H1 (cell line): Measurements from ENCODE around the gene CORO7. TPM values are rescaled to one million over a fixed set of nuclear protein-coding genes. Genes with fewer than 3 reads are reported as not detected.
A peak's percentile ranks its signal among the peaks of the same experiment; 100 is the strongest.

Source experiments
- CTCF ChIA-PET: fragments of 300-600 bp; sonication (Branson Sonifier 250); formaldehyde crosslinking; loops from one replicate; lab custom pipeline; 2021; ENCODE audit not compliant: partially characterized antibody; lab: Charles Lee
- POLR2A ChIA-PET: fragments of 300-600 bp; sonication (Branson Sonifier 250); formaldehyde crosslinking; loops from one replicate; lab custom pipeline; 2021; ENCODE audit warnings: inconsistent platforms; ENCODE audit not compliant: partially characterized antibody; lab: Charles Lee
- DNase-seq, 2 experiments: peaks; one replicate each; pipeline versions ENCODE4 v3.0.0 to v3.0.0-alpha.2; 2010 to 2022; ENCODE audit warnings: low spot score in 2 of 2, low read depth in 1 of 2, mixed read lengths in 1 of 2
- FAIRE-seq: peaks from 2 replicates; lab custom pipeline; 2011; peaks lifted over from hg19 to GRCh38; lab: Jason Lieb, UNC
- H2AFZ ChIP-seq: 2 replicates; pipeline ENCODE4 v1.8.1; 2012; ENCODE audit warnings: low read length, inconsistent platforms
- H2AK5ac ChIP-seq: 2 replicates; pipeline ENCODE4 v1.6.1; 2013; ENCODE audit warnings: low read depth, low read length
- H2BK120ac ChIP-seq: replicated peaks from 2 replicates; pipeline ENCODE3; 2013; ENCODE audit warnings: low read depth, low read length, inconsistent platforms
- H2BK12ac ChIP-seq: 2 replicates; pipeline ENCODE4 v1.6.1; 2013; ENCODE audit warnings: low read depth, low read length
- H2BK15ac ChIP-seq: 2 replicates; pipeline ENCODE4 v1.6.1; 2013; ENCODE audit warnings: low read length
- H2BK20ac ChIP-seq: 2 replicates; pipeline ENCODE4 v1.6.1; 2013; ENCODE audit warnings: low read length
- H2BK5ac ChIP-seq: 2 replicates; pipeline ENCODE4 v1.6.1; 2013; ENCODE audit warnings: low read depth, low read length
- H3K14ac ChIP-seq: 2 replicates; pipeline ENCODE4 v1.6.1; 2013; ENCODE audit warnings: inconsistent platforms; ENCODE audit not compliant: insufficient read length
- H3K18ac ChIP-seq: 2 replicates; pipeline ENCODE4 v1.6.1; 2013; ENCODE audit warnings: low read length; ENCODE audit errors: extremely low read depth
- H3K23ac ChIP-seq: 2 replicates; pipeline ENCODE4 v1.6.1; 2013; ENCODE audit warnings: inconsistent platforms; ENCODE audit not compliant: insufficient read length
- H3K23me2 ChIP-seq: 2 replicates; pipeline ENCODE4 v1.6.1; 2013; ENCODE audit warnings: low read depth, low read length
- H3K27ac ChIP-seq: 2 replicates; pipeline ENCODE4 v1.6.1; 2011; ENCODE audit warnings: low read depth, low read length, inconsistent platforms
- H3K27me3 ChIP-seq, 4 experiments: replicated peaks in 1 of 4; 1 replicate in 1 of 4; 2 replicates in 3 of 4; pipeline versions ENCODE4 v1.6.1 to v1.8.1; 2011 to 2013; ENCODE audit warnings: low read length in 3 of 4, mild to moderate bottlenecking in 3 of 4, inconsistent platforms in 2 of 4, mixed read lengths in 2 of 4, moderate library complexity in 1 of 4; ENCODE audit not compliant: control insufficient read depth in 3 of 4, insufficient read depth in 3 of 4; ENCODE audit errors: extremely low read depth in 1 of 4
- H3K36me3 ChIP-seq, 4 experiments: 2 replicates each; pipeline versions ENCODE4 v1.6.1 to v1.8.1; 2011 to 2013; ENCODE audit warnings: mild to moderate bottlenecking in 4 of 4, low read length in 3 of 4, moderate library complexity in 2 of 4, control low read depth in 1 of 4, inconsistent platforms in 1 of 4; ENCODE audit not compliant: insufficient read depth in 4 of 4, control insufficient read depth in 2 of 4
- H3K4ac ChIP-seq: replicated peaks from 2 replicates; pipeline ENCODE3; 2013; ENCODE audit warnings: low read length, low read depth, mixed read lengths, inconsistent platforms; ENCODE audit not compliant: insufficient read length
- H3K4me1 ChIP-seq, 4 experiments: replicated peaks in 1 of 4; 1 replicate in 1 of 4; 2 replicates in 3 of 4; pipeline versions ENCODE4 v1.6.1 to v1.8.1; 2011 to 2013; ENCODE audit warnings: low read length in 3 of 4, inconsistent platforms in 2 of 4, mixed read lengths in 1 of 4; ENCODE audit not compliant: insufficient read depth in 4 of 4, control insufficient read depth in 3 of 4
- H3K4me2 ChIP-seq, 2 experiments: 2 replicates each; pipeline versions ENCODE4 v1.6.1 to v1.8.1; 2011 to 2013; ENCODE audit warnings: low read depth in 2 of 2, low read length in 2 of 2, control low read depth in 1 of 2, inconsistent platforms in 1 of 2, mild to moderate bottlenecking in 1 of 2; ENCODE audit not compliant: insufficient read depth in 1 of 2
- H3K4me3 ChIP-seq, 4 experiments: fragments of 200-600, 300-600 bp in 1 of 4; sonication (generic), shearing (Covaris generic), sonication (Bioruptor Twin) in 1 of 4; 2 replicates each; pipeline versions ENCODE4 v1.5.1 to v1.8.1; 2011 to 2016; ENCODE audit warnings: low read length in 4 of 4, low read depth in 3 of 4, control low read depth in 2 of 4, inconsistent platforms in 2 of 4, mild to moderate bottlenecking in 2 of 4, mixed read lengths in 1 of 4, moderate library complexity in 1 of 4; ENCODE audit not compliant: insufficient read depth in 2 of 4; ENCODE audit errors: extremely low read depth in 1 of 4
- H3K56ac ChIP-seq: replicated peaks from 2 replicates; pipeline ENCODE3; 2013; ENCODE audit warnings: low read depth, mild to moderate bottlenecking, mixed read lengths, low read length, inconsistent platforms; ENCODE audit not compliant: insufficient read length
- H3K79me1 ChIP-seq: 2 replicates; pipeline ENCODE4 v1.6.1; 2013; ENCODE audit warnings: low read depth, low read length, control low read depth
- H3K79me2 ChIP-seq, 2 experiments: 2 replicates each; pipeline versions ENCODE4 v1.6.1 to v1.8.1; 2012 to 2013; ENCODE audit warnings: low read length in 2 of 2, mild to moderate bottlenecking in 2 of 2, inconsistent platforms in 1 of 2; ENCODE audit not compliant: insufficient read depth in 2 of 2, control insufficient read depth in 1 of 2
- H3K9ac ChIP-seq, 4 experiments: replicated peaks in 1 of 4; 1 replicate in 1 of 4; 2 replicates in 3 of 4; pipeline versions ENCODE4 v1.6.1 to v1.8.1; 2011 to 2013; ENCODE audit warnings: low read depth in 3 of 4, low read length in 3 of 4, control low read depth in 2 of 4, mild to moderate bottlenecking in 2 of 4, moderate library complexity in 2 of 4, inconsistent platforms in 1 of 4; ENCODE audit errors: extremely low read depth in 1 of 4
- H3K9me3 ChIP-seq, 2 experiments: 2 replicates each; pipeline versions ENCODE4 v1.6.1 to v1.8.1; 2012 to 2013; ENCODE audit warnings: mild to moderate bottlenecking in 2 of 2, moderate library complexity in 2 of 2, control low read depth in 1 of 2, inconsistent platforms in 1 of 2, low read depth in 1 of 2, low read length in 1 of 2, mixed read lengths in 1 of 2; ENCODE audit not compliant: insufficient read depth in 2 of 2
- H4K20me1 ChIP-seq, 2 experiments: replicated peaks in 1 of 2; 2 replicates each; pipeline versions ENCODE3 to v1.8.1; 2011 to 2013; ENCODE audit warnings: inconsistent platforms in 2 of 2, low read length in 2 of 2, mild to moderate bottlenecking in 1 of 2; ENCODE audit not compliant: insufficient read depth in 2 of 2, control insufficient read depth in 1 of 2
- H4K5ac ChIP-seq: 2 replicates; pipeline ENCODE4 v1.6.1; 2013; ENCODE audit warnings: low read length, low read depth, mixed read lengths, inconsistent platforms; ENCODE audit not compliant: insufficient read length
- H4K8ac ChIP-seq: 2 replicates; pipeline ENCODE4 v1.8.0; 2013; ENCODE audit warnings: mild to moderate bottlenecking, moderate library complexity, low read length, inconsistent platforms; ENCODE audit not compliant: insufficient read depth; ENCODE audit errors: extremely low read depth
- H4K91ac ChIP-seq: replicated peaks from 2 replicates; pipeline ENCODE3; 2013; ENCODE audit warnings: low read length, mixed read lengths, inconsistent platforms; ENCODE audit not compliant: insufficient read length
- KDM1A ChIP-seq: fragments of 200-600, 300-600 bp; sonication (generic); IDR thresholded peaks from 2 replicates; pipeline ENCODE4 v1.7.1; 2016; ENCODE audit warnings: mild to moderate bottlenecking, low read length, borderline replicate concordance
- ZNF274 ChIP-seq: IDR thresholded peaks from 2 replicates; pipeline ENCODE4 v1.7.0; 2012; ENCODE audit warnings: low read length, borderline replicate concordance; ENCODE audit errors: extremely low read depth
- WGBS, 2 experiments: shearing (Covaris generic) in 1 of 2; methylation state at CpG; one replicate each; pipeline versions ENCODE4 v1.1.6 to v1.1.7; 2013 to 2015; ENCODE audit warnings: low lambda C conversion rate in 2 of 2, mixed read lengths in 2 of 2, inconsistent platforms in 1 of 2, low coverage in 1 of 2, missing lambda C conversion rate in 1 of 2; ENCODE audit not compliant: insufficient replicate concordance in 2 of 2, insufficient coverage in 1 of 2, insufficient read length in 1 of 2; ENCODE audit errors: extremely low coverage in 1 of 2, missing lambda C conversion rate in 1 of 2; 5-methylcytosine and 5-hydroxymethylcytosine counted together
- polyA plus RNA-seq, 7 experiments: library from polyadenylated mRNA; depleted of rRNA in 3 of 7; stranded (reverse) in 5 of 7; unstranded in 2 of 7; fragments of >200 nt in 5 of 7; fragments of 200-250 nt in 2 of 7; gene quantifications; 1 replicate in 5 of 7; 2 replicates in 1 of 7; 4 replicates in 1 of 7; pipeline versions ENCODE4 v1.2.1 to v1.2.3, GENCODE V29; 2011 to 2013; ENCODE audit warnings: missing spikeins in 2 of 7, mixed read lengths in 2 of 7
- total RNA-seq: library from RNA; stranded (reverse); fragmentation: NEBNext Ultra II Directional; extraction: Animal tissue kit (Norgen Biotek cat#: 25700); gene quantifications from 2 replicates; pipeline ENCODE4 v1.2.1, GENCODE V29; 2021

The CORO7 gene
- total and polyA plus RNA-seq, 2 of the 8 experiments (the other 6 are each of a cell fraction or from before 2014, with no cell fraction given), result 25.2 to 29.8 TPM

GRCh38 chr16:4364196-4365013 lies 52.0 kb downstream of the CORO7 start:
- peaks cover 0 to under 1% (median 0%) of the 10 kb centered on the region in 4 experiments; a peak in 3 of 7 replicates for H3K4me1 ChIP-seq
- no peak overlapping the region for H2BK5ac ChIP-seq
- no peak overlapping the region for H2BK12ac ChIP-seq
- no peak overlapping the region for H3K14ac ChIP-seq
- H2AK5ac ChIP-seq, result no peak overlapping the region
- no peak overlapping the region for H3K9ac ChIP-seq
- 93% methylated on average over 32 of the region's 37 CpGs; no CpG with 5 or more reads in 1 of the 2 experiments for WGBS, 2 experiments
- no peak overlapping the region for H3K18ac ChIP-seq
- H3K4me3 ChIP-seq, result no peak overlapping the region
- DNase-seq (no peak), FAIRE-seq (no peak)
- H3K79me1 ChIP-seq, result no peaks in the 10 kb centered on the region
- peaks cover 2% of the 10 kb centered on the region; the same call in 1 of the 2 replicates for H3K23me2 ChIP-seq
- POLR2A ChIA-PET, result interaction anchor here (0.7 to 2.4 kb wide), 6 partner anchors 9 to 93 kb away, joined by 3 to 22 read pairs (median 6); partner anchors contain the start of gene PAM16
- no peak overlapping the region for H2BK15ac ChIP-seq
- no peak overlapping the region for H3K4ac ChIP-seq
- H3K27me3 ChIP-seq, result no peaks in the 10 kb centered on the region; a peak in 1 of 7 replicates
- CTCF ChIA-PET, result interaction anchor here (0.7 to 14.0 kb wide), 9 partner anchors 10 to 163 kb away, joined by 3 to 425 read pairs (median 5); no protein-coding TSS in a partner anchor
- H3K9me3 ChIP-seq, result no peaks in the 10 kb centered on the region
- H4K91ac ChIP-seq, result no peak overlapping the region
- no peak overlapping the region for H3K4me2 ChIP-seq
- H4K8ac ChIP-seq, result no peak overlapping the region
- H3K56ac ChIP-seq, result no peak overlapping the region
- H2AFZ ChIP-seq, result no peak overlapping the region
- H3K27ac ChIP-seq, result no peak overlapping the region
- 0 out of 2 replicates have a peak overlapping the region, but pooled peaks have one; percentile 48 for H2BK20ac ChIP-seq
- H4K5ac ChIP-seq, result no peak overlapping the region
- no peaks in the 10 kb centered on the region for H3K36me3 ChIP-seq
- TF ChIP-seq ZNF274 (no peak), KDM1A (no peak)
- peaks cover 0 to 4% of the 10 kb centered on the region in 2 experiments for H4K20me1 ChIP-seq
- H2BK120ac ChIP-seq, result no peak overlapping the region
- H3K23ac ChIP-seq, result no peak overlapping the region
- H3K79me2 ChIP-seq, result no peaks in the 10 kb centered on the region
